GM18508 (cell line): ENCODE results near the gene GRWD1.
"Not testable (repeated sequence)": the region's sequence is repeated elsewhere in the genome, so short reads cannot be mapped to it uniquely, and the experiment has no call there.

Source experiments
- ATAC-seq: cut with Tn5 transposase; IDR thresholded peaks from one replicate; pipeline ENCODE4 v1.9.1; 2021; ENCODE audit warnings: moderate number of reproducible peaks; ENCODE audit not compliant: insufficient read depth, unreplicated experiment

The GRWD1 gene

GRCh38 chr19:48477067-48477685, 31.4 kb downstream of the GRWD1 start:
- ATAC-seq, result no peak

GRCh38 chr19:48477698-48478338, 32.0 kb downstream of the GRWD1 start:
- no peak for ATAC-seq

- ATAC-seq, result no peak
These were observed 32.8 kb downstream of the GRWD1 start for GRCh38 chr19:48478339-48479256.

- no peak for ATAC-seq
These were observed 33.9 kb downstream of the GRWD1 start for GRCh38 chr19:48479686-48480085.

GRCh38 chr19:48480183-48480557, 34.4 kb downstream of the GRWD1 start:
- no peak for ATAC-seq

- no peak for ATAC-seq
These were observed 35.0 kb downstream of the GRWD1 start for GRCh38 chr19:48480558-48481500.

- no peak for ATAC-seq
These were observed 36.3 kb downstream of the GRWD1 start for GRCh38 chr19:48481846-48482639.

GRCh38 chr19:48483301-48483700, 37.5 kb downstream of the GRWD1 start:
- no peak for ATAC-seq

GRCh38 chr19:48484247-48484893, 38.6 kb downstream of the GRWD1 start:
- no peak for ATAC-seq

- no peak for ATAC-seq
These were observed 39.3 kb downstream of the GRWD1 start for GRCh38 chr19:48484931-48485612.

GRCh38 chr19:48486706-48487105, 40.9 kb downstream of the GRWD1 start:
- not testable (repeated sequence) for ATAC-seq

- ATAC-seq, result no peak
These were observed 41.8 kb downstream of the GRWD1 start for GRCh38 chr19:48487544-48487943.

GRCh38 chr19:48487948-48488347, 42.2 kb downstream of the GRWD1 start:
- no peak for ATAC-seq

- ATAC-seq, result not testable (repeated sequence)
These were observed 42.7 kb downstream of the GRWD1 start for GRCh38 chr19:48488478-48488877.

GRCh38 chr19:48489608-48490216, 43.9 kb downstream of the GRWD1 start:
- ATAC-seq, result no peak

GRCh38 chr19:48490981-48491792, 45.4 kb downstream of the GRWD1 start:
- ATAC-seq, result no peak

- ATAC-seq, result no peak
These were observed 46.0 kb downstream of the GRWD1 start for GRCh38 chr19:48491793-48492123.
